ENCODE measurements around the gene GGT5.
"Not testable (repeated sequence)": the region's sequence is repeated elsewhere in the genome, so short reads cannot be mapped to it uniquely, and the experiment has no call there.

Gene GGT5

DNA sequence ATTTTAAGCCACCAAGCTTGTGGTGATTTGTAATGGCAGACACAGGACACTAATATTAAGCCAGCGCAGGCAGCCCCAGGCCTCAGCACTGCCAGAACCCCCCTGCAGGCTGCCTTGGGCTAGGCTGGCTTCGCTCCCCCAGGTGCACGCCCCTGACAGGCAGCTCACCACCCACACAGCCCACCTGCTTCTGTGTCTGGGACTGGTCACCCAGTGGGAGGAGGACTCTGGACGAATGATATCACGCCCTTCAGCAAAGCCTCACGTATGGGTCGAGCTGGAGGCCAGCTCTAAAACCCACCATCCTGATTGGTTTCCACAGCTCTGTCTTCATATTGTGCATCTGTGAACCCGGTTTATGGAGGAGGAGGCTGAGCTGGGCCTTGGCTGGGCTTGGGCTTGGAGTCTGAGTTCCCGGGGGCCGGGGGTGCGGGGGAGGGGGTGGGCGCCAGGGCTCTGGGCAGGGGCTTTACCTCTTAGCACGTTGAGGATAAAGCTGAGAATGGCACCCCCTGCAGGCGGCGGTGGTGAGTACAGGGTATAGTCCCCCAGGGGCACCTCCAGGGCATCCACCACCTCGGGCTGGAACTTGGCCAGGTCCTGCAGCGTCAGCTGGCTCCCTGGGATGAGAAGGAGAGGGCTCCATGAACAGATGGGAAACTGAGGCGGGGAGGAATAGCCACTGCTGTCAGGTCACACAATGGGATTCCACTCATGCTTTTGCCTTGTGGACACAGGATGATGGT lies 13.8 kb downstream of the GGT5 start:
- no peak for DNase-seq

DNA sequence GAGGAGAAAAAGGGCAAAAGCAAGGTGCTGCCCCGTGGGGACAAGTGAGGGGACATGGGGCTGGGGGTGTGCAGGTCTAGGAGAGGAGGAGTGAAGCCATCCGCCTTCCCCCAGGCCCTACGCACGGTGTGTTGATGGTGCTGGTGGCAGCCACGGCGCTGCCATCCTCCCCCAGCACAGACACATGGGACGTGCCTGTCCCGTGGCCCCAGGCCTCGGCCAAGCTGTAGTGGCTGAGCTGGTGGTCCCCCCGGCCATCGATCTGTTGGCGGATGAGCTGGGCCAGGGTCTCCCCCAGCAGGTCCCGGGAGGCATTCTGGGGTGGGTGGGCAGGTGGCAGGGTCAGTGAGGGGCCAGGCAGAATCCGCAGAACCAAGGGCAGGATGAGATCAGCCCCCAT lies 18.9 kb downstream of the GGT5 start:
- no peak for DNase-seq

DNA sequence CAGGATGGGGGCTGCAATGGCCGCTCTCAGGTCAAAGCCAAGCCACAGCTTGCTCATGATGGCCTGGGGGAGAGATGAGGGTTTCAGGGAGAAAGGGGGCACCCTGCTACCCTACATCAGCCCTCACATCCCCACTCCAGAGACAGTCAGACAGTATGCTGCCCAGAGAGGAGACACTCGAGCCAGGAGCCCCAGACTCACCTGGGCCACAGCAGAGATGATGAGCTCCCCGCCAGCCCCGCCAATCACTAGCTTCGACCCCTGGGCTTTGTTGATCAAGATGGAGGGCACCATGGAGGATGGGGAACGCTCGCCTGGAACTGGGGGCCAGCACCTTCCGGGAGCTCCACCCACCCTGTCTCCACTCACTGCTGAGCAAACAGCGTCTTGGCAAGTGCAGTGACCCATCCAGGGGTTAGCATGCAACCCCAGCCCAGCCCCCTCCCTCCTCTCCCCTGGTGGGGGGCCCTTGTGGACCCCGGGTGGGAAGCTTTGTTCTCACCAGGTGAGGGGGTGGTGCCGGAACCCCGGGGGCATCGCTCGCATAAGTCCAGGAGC lies 19.8 kb downstream of the GGT5 start:
- DNase-seq = no peak

DNA sequence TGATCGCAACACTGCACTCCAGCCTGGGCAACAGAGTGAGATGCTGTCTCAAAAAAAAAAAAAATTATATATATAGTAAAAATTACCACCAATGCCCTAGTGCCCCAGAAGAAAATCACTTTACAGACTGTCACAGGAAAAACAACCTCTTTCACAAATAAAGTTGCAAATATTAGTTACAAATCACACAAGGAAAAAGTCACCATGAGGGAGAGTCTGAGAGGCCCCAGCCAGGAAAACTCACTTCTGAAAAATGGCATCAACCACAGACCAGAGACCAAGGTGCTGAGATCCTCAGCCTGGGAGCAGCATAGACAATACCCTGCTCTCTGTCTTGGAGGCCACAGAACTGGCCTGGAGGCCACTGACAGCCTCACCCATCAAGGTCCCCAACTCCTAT lies 20.4 kb downstream of the GGT5 start:
- no peak for DNase-seq

DNA sequence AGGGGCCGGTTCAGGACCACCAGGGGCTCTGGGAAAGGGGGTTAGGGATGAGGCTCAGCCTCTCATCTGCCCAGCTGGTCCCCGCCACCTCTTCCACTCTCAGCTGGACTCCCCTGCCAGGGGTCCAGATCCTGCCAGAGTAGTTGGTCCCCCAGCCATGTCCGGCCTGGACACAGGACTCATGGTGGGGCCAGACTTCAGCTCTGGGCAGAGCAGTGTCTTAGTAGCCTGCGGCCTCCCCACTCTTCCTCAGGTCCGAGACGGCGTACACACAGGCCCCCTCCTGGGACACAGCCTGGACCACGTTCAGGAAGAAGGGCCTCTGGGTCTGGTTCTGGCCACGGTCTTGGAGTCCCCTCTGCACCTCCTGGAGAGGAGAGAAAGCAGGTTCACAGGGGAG lies 25.1 kb downstream of the GGT5 start:
- DNase-seq = no peak

DNA sequence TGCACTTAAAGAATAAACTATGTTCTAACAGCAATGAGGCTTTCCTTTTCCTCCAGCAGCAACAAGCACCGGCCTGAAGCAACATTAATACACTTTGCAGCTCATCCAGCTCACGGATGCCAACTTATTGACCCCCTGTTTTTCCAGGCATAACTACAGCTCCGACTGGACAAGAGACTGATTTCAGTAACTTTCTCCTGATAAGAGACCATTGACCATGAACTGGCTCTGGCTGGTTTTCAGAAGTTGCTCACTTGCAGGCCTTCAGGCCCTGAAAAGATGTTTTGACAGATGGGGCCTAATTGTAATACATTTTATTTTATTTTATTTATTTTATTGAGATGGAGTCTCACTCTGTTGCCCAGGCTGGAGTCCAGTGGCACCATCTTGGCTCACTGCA lies 27.5 kb downstream of the GGT5 start:
- no peak for DNase-seq

DNA sequence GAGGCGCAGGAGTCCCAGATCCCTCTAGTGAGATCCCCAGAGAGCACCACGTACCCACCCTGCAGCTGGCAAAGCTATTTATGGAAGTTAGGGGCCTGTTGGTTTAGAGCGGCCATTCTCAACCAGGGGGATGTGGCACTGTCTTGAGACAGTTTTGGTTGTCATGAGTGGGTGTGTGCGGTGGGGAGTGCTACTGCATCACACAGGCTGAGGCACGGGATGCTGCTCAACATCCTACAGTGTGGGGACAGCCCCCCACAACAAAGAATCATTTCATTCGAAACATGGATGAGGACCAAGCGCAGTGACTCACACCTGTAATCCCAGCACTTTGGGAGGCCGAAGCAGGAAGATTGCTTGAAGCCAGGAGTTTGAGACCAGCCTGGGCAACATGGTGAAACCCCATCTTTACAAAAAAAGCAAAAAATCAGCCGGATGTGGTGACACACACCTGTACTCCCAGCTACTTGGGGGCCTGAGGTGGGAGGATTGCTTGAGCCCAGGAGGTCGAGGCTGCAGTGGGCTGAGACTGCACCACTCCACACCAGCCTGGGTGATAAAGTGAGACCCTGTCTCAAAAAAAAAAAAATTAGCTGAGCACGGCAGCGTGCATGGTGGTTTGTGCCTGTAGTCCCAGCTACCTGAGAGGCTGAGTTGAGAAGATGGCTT lies 28.2 kb downstream of the GGT5 start:
- DNase-seq = no peak

DNA sequence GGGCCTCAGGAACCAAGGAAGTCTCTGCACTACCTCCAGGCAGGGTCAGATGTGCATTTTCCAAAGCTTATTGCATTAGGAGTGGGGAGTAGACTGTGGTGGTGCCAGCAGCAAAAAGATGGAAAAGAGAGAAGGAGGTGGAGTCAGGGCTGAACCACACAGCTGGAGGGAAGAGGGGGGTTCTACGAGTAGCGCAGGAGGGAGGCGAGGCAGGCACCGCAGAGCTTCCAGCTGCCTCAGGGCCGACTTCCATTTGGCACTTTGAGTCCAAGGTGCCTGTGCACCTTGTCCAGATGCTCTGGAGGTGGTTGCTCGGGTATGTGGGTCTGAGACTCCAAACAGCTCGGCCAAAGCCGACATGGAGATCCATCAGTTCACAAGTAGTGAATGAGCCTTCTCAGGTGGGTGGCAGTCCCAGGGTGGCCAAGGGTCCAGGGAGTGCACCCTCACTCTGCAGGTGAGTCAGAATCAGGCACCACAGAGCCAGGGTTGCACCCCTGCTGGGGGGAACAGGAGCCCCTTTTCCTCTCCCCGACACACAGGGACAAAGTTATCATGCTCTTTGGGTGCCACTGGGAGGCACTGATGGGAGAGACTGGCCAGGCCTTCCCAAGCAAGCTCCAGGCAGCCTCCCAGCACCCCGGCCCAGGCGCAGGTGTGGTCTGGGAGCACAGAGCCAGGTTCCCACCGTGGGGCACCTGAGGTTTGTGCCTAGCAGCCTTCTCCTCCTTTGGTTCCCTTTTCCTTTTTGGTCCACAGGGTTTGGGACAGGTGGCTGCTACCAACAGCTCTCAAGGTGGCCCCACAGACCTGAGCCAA lies 30.2 kb downstream of the GGT5 start:
- DNase-seq = no peak

DNA sequence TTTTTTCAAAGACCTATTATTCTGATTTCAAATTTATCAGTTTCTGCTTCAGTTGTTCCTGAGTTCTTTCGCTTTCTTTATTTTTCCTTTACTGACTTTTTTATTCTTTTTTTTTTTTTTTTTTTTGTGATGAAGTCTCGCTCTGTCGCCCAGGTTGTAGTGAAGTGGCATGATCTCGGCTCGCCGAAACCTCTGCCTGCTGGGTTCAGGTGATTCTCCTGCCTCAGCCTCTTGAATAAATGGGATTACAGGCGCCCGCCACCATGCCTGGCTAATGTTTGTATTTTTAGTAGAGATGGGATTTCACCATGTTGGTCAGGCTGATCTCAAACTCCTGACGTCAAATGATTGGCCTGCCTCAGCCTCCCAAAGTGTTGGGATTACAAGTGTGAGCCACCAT lies 31.8 kb downstream of the GGT5 start:
- not testable (repeated sequence) for DNase-seq

DNA sequence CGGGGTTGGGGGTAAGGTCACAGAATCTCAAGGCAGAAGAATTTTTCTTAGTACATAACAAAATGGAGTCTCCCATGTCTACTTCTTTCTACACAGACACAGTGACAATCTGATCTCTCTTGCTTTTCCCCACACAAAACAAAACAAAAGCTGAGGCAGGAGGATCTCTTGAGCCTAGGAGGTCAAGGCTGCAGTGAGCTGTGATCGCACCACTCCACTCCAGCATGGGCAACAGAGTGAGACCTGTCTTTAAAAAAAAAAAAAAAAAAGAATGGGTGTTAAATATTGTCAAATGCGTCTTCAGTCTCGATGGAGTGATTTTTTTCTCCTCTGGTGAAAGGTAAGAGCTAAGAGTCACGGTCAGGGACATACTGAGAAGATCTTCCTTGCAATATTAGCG lies 33.2 kb downstream of the GGT5 start:
- DNase-seq = not testable (repeated sequence)

DNA sequence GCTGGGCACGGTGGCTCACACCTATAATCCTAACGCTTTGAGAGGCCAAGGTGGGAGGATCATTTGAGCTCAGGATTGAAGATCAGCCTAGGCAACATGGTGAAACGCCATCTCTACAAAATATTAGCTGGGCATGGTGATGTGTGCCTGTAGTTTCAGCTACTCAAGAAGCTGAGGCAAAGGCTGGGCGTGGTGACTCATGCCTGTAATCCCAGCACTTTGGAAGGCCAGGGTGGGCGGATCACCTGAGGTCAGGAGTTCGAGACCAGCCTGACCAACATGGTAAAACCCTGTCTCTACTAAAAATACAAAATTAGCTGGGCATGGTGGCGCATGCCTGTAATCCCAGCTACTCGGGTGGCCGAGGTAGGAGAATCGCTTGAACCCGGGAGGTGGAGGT lies 34.5 kb downstream of the GGT5 start:
- DNase-seq = not testable (repeated sequence)

DNA sequence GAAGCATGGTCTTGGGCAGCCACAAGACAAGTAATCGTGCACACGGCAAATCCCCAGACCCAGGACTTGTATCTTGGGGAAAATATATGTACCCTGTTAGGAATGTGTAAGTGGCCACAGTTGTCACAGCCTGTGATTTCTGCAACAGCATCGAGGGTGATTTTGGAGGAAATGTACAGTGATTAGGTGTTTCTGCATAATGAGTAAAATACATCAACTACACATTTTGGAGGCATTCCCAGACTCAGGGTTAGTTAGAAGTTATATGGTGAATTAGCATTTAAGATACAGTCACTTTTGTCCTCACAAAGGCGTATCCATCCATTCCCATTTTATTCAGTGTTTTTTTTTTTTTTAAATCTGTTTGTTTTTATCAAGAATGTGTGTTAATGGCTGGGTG lies 35.2 kb downstream of the GGT5 start:
- no peak for DNase-seq

DNA sequence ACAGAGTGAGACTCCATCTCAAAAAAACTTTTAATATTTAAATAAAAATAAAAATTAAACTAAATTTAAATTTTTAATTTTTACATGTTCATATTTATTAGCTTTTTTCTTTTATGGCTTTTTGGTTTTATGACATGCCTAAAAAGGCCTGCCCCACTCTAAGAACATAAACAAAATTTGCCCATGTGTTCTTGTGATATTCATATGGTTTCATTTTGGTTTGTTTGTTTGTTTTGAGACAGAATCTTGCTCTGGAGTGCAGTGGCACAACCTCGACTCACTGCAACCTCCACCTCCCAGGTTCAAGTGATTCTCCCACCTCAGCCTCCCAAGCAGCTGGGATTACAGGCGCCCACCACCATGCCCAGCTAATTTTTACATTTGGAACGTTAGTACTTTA lies 35.9 kb downstream of the GGT5 start:
- no peak for DNase-seq

DNA sequence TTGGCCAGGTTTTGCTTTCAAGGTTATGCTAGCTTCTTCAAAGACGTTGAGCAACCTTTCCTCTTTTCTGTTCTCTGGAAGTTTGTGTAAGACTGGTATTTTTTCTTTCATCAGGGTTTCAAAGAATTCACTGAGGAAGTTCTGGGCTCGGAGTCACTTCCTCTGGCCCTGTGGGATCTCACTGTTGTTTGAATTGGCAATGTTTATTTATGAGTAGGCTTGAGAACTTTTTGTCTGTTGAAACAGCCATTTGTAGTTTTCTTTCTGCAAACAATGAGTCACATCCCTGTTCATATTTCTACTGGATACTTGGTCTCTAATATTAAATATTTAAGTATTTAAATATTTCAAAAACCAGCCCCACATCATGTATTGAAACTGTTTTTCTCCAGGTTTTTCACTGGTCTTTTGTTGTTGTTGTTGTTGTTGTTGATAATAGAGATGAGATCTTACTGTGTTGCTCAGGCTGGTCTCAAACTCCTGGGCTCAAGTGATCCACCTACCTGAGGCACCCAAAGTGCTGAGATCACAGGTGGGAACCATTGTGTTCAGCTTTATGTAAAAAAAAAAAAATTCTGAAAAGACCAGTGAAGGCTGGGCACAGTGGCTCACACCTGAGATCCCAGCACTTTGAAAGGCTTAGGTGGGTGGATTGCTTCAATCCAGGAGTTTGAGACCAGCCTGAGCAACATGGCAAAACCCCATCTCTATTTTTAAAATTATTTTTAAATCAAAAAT lies 36.7 kb downstream of the GGT5 start:
- no peak for DNase-seq

DNA sequence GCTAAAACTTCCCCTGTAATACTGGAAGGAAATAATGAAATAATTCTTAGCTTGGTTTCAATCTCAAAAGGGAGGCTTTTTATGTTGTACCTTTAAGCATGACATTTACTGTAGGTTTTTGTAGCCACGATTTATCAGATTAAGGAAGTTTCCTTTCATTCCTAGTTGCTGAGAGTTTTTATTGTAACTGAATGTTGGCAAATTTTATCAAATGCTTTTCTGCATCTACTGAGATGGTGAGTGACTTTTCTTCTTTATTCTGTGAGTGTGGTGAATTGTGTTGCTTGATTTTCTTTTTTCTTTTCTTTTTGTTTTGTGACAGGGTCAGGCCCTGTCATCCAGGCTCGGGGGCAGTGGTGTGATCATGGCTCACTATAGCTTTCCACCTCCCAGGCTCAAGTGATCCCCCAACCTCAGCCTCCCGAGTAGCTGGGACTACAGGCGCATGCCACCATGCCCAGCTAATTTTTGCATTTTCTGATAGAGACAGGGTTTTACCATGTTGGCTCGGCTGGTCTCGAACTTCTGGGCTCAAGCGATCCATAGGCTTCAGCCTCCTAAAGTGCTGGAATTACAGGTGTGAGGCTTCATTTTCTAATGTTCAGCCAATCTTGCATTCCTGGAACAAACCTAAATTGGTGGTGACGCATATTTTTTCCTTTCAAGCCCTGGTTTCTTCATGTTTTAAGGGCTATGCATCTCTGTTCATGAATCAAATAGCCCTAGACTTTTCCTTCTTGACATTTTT lies 37.4 kb downstream of the GGT5 start:
- DNase-seq = no peak

DNA sequence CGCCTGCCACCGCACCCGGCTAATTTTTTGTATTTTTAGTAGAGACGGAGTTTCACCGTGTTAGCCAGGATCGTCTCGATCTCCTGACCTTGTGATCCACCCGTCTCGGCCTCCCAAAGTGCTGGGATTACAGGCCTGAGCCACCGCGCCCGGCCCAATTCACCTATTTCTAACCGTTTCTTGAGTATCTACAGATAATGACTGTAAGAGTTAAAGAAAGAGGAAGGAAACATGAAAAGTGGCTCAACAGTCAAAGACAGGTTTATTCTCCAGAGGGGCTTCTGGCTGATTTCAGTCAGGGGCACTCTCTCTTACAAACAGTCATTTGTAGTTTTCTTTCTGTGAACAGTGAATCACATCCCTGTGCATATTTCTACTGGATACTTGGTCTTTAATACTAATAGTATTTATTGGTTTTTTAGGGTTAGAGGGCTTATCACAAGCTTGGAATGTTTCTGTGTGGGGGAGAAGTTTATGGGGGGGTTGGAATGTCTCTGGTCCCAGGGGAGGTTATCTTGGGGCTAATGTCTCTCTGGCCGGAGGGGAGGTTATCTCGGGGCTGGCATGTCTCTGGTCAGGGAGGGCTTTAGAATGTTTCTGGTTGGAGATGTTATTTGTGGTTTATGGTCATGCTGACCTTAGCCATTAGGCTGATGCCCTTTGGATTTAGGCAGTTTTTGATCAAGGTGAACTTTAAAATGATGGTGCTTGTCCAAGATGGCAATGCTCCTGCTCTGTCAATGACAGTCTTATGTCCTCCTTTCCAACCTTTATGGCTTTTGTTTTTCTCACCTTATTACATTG lies 38.2 kb downstream of the GGT5 start:
- DNase-seq = not testable (repeated sequence)

DNA sequence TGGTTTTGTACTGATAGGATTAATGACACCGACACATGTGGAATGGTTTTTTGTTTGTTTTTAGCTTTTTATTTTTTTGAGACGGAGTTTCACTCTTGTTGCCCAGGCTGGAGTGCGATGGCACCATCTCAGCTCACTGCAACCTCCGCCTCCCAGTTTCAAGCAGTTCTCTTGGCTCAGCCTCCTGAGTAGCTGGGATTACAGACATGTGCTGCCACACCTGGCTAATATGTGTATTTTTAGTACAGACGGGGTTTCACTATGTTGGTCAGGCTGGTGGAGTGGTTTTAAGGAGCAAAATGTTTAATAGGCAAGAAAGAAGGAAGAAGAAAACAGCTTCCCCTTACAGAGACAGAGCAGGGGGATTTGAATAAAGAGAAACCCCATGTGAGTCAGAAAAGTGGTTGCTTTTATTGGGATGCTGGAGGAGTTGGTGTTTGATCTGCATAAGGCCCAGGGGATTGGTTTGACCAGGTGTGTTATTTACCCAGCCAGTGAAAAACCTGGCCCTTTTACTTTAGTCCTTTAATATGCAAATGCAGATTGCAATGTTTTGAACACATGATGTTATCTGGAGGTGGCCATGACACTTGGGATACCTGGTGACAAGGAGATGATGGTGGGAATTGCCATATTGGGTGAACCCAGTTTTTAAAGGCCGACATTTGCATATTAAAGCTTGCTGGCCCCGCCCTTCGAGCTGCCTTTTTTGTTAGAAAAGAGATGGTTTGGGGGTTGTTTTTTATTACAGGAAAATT lies 39.3 kb downstream of the GGT5 start:
- no peak for DNase-seq

DNA sequence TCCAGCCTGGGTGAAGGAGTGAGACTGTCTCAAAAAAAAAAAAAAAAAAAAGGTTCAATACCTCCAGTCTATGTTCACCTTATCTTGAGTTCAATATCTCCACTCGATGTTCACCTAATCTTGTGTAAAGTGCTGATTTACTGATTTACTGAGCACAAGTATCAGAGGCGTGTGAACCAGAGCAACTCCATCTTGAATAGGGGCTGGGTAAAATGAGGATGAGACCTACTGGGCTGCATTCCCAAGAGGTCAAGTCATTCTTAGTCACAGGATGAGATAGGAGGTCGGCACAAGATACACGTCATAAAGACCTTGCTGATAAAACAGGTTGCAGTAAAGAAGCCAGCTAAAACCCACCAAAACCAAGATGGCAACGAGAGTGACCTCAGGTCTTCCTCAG lies 41.0 kb downstream of the GGT5 start:
- not testable (repeated sequence) for DNase-seq

DNA sequence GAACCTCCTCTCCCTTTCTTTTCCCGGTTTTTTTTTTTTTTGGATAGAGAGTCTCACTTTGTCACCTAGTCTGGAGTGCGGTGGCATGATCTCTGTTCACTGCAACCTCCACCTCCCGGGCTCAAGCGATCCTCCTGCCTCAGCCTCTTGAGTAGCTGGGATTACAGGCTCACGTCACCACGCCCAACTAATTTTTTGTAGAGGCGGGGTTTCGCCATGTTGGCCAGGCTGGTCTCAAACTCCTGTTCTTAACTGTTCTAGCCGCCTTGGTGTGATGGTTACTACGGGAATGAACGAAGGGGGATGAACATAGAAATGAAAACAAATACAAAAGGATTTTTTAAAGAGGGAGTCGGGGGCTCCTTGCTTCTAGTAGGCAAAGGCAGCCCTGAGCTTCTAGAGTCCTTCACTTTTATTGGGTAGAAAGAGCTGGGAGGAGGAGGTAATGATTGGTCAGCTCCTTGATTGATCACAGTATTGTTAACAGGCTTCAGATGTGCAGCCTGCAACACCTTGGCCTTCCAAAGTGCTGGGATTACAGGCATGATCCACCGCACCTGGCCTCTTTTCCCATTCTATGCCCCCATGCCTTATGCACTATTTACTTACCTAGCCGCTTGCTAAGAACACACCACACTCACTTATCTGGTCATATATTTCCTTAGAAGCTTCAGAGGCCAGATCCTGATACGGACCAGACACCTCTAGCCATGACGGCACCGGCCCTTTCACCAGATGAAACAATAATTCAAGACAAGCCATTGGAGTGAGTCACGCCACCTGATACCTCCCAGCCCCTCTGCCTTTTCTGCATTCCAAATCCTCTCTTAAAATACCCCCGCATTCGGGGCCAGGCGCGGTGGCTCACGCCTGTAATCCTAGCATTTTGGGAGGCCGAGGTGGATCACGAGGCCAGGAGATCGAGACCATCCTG lies 42.9 kb downstream of the GGT5 start:
- no peak for DNase-seq

All from NCI-H1105 treated with DMSO at 0.1 percent for 48 hours (cell line).